HG03565 (cell line): ENCODE results near the gene ADAP2.
A peak's percentile ranks its signal among the peaks of the same experiment; 100 is the strongest.
"Not testable (repeated sequence)": the region's sequence is repeated elsewhere in the genome, so short reads cannot be mapped to it uniquely, and the experiment has no call there.

ENCODE experiments used
- ATAC-seq: cut with Tn5 transposase; IDR thresholded peaks from one replicate; pipeline ENCODE4 v1.9.1; 2021; ENCODE audit warnings: mild to moderate bottlenecking, moderate library complexity; ENCODE audit not compliant: unreplicated experiment

The ADAP2 gene, protein sequence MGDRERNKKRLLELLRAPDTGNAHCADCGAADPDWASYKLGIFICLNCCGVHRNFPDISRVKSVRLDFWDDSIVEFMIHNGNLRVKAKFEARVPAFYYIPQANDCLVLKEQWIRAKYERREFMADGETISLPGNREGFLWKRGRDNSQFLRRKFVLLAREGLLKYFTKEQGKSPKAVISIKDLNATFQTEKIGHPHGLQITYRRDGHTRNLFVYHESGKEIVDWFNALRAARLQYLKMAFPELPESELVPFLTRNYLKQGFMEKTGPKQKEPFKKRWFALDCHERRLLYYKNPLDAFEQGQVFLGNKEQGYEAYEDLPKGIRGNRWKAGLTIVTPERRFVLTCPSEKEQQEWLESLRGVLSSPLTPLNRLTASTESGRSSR

DNA sequence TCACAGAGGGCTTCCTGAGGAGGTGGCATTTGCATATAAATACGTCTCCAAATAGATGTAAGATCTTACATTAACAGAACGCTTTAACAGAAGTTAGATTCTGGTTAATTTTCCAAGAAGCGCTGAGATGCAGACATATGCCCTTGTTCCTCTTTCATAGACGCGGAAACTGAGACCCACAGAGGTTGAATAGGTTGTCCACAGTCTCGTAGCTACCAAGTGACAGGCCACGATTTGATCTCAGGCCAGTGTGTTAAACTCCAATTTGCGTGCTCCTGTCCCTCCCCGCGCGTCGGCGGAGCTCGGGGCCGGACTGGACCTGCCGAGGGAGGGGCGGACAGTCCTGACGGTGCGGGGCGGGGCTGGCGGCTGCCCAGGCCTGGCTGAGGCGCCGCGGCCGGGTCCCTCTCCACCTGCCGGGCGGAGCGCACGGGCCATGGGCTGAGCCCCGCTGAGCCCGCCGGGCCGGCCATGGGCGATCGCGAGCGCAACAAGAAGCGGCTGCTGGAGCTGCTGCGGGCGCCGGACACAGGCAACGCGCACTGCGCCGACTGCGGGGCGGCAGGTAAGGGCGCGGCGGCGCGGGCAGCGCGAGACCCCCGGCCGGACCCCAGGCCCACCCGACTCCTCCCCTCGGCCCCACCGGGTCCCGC, at the start of gene ADAP2:
ADAP2 (plus strand) TSS at position 402 of the 653 bp plus-strand sequence; CDS start at position 472, 70 bp downstream.
- no peak for ATAC-seq

DNA sequence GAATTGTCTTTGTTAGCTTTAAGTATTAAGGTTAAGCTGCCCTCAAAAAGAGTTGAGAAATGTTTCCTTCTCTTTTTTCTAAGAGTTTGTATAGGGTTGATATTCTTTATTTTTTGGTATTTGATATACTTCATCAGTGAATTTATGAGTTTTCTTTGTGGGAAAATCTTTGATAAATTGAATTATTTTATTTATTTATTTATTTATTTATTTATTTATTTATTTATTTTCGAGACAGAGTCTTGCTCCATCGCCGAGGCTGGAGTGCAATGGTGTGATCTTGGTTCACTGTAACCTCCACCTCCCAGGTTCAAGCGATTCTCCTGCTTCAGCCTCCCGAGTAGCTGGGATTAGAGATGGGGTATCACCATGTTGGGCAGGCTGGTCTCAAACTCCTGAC, 35.6 kb upstream of the ADAP2 start:
- no peak for ATAC-seq

DNA sequence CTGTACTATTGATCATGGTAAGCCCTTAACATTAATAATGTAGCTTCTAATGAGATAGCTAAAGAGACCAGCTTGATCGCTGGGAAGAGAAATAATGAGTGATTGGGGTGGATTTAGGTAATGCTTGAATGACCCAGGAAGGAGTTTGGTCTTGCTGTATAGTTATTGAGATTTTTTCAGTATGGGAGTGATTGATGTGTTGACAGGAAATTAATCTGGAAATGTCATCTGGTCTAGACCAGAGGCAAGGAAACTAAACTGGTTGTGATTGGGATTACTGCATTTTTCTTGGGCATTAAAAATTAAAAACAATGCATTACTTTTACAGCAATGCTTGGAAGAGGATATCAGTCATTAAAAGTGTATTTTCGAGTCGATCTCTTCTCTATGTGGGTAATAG, 27.5 kb upstream of the ADAP2 start:
- ATAC-seq = no peak

DNA sequence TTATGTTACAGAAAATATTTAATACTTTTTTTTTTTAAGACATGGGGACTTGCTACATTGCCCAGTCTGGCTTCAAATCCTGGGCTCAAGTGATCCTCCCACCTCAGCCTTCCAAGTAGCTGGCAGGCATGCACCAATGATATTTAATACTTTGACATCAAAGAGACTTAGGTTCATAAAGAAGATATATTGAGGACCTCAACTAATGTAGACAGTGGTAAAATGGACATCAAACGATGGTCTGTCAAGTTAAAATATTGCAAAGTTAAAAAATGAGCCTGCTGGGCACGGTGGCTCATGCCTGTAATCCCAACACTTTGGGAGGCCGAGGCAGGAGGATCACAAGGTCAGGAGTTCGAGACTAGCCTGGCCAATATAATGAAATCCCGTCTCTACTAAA, 24.4 kb upstream of the ADAP2 start:
- ATAC-seq = no peak

DNA sequence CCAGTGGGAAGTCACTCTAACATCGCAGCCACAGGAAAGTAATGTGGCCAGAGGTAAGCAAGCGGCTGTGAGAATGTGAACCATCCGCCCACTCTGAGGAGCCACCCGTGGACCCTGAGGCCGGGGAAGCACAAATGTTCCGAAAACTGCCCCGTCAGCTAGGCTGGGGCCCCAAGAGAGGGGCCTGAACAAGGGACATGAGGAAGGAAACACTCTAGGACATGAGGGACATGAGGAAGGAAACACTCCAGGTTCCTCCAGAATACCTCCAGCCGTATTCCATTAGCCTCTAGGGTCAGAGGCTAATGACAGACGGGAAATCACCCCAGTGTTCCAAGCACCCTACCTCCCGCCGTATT, 16.0 kb upstream of the ADAP2 start:
- no peak for ATAC-seq

DNA sequence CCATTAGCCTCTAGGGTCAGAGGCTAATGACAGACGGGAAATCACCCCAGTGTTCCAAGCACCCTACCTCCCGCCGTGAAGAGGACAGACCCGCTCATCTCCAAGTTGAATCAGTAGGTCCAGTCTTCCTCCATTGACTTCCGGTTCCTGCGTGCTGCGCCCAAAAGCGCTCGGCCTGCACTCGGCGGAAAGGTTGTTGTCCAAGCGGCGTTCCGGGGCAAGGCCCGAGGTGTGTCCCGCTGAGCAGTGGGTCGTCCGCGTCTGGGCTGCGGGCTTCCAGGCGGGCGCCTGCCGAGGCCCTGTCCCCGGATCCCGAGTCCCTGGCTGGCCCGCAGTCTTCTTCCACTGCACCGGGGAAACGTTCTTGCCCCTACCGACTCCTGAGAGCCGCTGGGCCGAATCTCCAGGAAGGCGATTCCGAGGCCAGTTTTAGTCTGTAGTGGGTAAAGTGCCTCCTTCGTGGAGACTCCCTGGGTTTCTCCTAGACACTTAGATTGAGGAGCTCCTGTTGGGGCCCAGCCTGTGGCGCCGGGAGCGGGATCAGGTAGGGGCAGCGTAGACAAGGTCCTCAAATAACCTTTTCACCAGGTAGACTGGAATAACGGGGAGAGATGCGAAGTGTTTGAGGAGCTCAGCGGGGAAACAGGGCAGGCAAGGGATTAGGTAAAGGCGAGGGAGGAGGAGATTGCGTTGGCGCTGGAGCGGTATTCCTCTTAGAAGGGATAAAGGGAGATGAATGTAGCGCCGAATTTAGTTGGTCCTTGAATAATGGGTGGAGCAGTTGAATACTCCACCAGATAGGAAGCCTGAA, 15.4 kb upstream of the ADAP2 start, which contains the start of gene TEFM:
TEFM (minus strand) TSS at position 138 of the 811 bp plus-strand sequence; CDS start at position 98, 40 bp downstream.
- ATAC-seq = peak; percentile 92

DNA sequence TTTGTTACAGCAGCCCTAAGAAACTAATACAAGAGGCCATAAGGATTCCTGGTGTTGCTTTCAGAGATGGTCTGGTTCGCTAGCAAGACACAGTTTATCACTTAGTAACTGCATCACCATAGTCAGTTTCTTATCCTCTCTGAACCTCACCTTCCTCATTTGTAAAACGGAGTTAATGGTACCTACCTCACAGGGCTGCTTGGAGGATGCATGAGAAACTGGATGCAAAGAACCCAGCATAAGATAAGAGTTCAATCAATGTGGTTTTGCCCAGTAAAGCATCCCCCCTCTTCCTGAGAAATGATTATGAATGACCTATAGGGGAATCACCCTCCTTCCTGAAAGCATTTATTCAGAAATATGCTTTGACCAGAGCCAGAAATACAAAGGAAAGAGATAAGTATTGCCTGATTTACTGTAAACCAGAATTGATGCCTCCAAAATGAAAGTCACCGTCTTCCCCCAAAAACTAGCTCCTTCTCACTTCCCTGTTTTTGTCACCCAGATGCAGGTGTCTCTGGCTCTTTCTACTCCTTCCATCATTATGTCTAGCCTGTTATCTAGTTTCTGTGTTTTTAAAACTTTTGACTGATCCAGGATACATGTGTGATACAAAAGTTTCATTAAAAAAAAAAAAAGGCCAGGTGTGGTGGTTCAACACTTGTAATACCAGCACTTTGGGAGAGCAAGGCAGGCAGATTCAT, 12.9 kb upstream of the ADAP2 start:
- no peak for ATAC-seq

DNA sequence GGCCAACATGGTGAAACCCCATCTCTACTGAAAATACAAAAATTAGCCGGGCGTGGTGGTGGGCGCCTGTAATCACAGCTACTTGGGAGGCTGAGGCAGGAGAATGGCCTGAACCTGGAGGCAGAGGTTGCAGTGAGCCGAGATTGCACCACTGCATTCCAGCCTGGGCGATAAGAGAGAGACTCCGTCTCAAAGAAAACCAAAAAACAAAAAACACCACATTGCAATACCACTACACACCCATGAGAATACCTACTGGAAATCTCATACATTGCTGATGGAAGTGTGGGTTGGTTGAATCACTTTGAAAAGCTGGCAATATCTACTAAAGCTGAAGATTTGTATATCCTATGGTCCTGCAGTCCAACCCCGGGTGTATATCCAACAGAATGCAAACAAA, 11.6 kb upstream of the ADAP2 start:
- ATAC-seq = not testable (repeated sequence)

DNA sequence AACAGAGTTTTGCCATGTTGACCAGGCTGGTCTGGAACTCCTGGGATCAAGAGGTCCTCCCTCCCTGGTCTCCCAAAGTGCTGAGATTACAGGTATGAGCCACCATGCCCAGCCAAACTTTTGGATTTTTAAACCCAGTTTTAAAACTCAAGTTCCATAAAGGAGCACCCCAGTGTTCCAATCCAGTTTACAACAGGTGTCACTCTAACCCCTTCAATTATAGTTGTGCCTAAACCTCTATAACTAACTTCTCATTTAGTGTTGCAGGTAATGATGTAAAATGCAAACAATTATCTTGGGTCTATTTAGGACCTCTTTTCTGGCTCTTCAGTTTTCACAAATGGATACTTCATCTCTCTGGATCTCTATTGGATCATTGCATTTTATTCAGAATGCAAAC, 7.8 kb upstream of the ADAP2 start:
- ATAC-seq = no peak

DNA sequence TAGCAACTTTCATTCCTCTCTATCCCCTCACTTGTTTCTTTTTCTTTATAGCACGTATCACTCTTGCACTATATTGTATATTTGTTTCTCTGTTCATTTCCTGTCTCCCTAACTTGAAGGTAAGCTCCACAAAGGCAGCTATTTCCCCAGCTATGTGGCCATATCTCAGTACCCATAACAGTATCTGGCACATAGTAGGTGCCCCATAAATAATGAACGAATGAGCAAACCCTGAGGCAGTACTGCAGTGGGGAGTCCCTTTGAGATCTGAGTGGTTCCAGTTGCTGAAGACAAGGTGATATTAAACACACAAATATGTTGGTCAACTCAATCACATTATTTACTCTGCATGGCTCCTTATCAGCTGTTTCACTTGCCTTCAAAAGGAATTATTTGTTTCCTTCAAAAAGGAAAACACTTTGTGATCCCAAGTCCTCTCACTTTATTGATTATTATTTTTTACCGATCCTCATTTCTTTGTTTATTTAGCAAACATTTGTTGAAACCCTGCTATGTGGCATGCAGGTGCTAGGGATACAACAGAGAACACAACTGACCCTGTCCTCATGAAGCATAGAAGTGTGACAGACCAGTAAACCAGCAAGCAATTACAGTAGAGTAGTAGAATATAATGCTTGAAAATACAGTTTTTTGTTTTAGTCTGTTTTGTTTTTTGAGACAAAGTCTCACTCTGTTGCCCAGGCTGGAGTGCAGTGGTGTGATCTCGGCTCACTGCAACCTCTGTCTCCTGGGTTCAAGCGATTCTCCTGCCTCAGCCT, 5.7 kb upstream of the ADAP2 start:
- ATAC-seq = no peak

DNA sequence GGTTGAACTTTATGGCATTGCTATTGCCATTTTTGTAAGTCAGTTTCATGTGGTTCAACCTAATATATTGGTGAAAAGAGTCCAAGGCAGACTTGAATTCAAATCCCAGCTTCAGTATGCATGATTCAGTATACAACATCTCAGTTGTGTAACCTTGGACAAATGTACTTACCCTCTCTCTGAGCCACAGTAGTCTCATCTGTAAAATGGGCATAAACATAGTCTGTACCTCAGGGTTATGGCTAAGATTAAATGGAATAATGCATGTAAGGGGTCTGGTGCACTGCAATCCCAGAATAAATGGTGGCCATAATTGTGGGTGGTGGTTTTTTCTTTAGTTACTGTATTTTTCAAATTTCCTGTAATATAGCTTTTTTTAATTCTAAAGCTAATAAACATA, 4.7 kb upstream of the ADAP2 start:
- no peak for ATAC-seq

DNA sequence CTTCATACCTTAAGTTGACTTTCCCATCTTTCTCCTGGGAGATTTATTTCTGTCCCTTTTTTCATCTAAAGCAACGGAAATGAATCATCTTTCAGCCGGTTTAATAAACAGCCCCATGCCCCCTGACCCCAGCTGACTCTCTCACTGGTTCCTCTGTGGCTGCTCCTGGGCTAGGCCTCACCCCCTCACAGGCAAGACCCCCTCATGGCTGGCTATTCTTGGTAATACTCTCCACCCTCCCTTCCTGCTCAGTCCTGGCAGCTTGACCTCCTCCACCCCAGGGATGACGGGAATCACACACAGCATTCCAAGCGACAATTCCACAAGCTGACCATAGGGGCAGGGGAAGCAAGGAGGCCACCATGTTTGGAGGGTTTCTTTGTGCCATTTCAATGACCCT, 1.5 kb upstream of the ADAP2 start:
- no peak for ATAC-seq

DNA sequence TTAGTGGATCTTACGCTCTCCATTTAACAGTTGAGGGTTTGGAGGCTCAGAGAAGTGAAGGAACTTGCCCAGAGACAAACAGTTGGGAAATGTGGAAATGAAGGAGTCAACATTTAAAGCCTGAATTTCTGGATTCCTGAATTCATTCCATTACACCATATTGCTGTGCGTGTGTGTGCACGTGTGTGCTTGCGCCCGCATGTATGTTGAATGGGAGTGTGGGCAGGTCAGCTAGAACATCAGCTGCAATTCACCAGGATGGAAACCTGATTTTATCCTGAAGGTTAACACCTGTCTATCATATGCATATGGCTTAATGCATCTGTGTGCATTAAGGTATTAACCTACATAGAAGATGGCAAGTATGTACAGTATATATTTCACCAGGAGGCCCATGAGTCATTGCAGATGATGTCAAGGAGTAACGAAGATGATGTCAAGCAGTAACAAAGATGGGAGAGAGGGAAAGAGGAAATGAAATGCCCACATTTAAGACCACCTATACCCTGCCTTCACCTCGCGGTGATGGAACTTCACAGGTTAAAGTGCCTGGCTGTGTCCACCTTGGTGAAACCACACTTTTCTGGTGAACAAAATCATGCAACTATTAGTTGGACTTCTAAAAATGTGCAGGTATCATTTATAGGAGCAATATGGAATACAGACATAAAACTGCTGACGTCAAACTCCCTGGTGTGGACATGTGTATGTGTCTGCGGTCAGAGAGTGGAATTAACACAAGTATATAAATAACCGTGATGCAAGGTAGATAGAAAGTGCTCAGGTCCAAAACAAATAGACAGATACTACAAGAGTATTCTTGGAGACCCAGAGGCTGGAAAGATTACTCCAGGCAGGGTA, 832 bp upstream of the ADAP2 start:
- no peak for ATAC-seq

DNA sequence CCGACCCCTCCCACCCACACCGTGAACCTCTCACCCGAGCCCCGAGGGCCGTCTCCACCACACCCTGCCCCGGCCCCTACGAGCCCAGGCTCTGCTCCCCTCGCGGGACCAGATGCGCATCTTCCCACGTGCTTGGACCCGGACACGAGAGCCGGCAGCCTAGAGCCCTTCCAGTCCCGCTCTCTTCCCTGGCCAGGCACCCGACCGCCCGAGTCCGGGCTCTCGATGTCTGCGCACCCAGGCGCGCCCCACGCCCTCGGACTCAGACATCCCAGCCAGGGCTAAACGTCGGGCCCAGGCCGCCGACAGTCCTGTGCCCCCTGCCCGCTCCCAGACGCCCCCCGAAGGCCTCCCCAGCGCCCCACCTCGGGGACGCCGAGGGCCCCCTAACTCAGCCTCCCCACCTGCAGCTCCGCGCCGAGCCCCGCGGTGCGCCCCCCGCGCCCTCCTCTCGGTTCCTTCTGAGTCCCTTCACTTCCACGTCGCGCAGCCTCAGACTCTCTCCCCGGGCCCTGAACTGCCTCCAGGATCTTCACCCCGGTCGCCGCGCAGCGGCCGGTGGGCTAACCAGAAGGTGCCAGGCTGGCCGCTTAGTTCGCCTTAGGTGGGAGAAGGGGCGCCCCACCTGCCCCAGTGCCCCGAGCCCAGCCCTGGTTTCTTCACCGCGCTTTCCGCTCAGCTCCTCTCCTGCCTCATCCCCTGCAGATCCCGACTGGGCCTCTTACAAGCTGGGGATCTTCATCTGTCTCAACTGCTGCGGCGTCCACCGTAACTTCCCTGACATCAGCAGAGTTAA, 688 bp downstream of the ADAP2 start:
- ATAC-seq = no peak

DNA sequence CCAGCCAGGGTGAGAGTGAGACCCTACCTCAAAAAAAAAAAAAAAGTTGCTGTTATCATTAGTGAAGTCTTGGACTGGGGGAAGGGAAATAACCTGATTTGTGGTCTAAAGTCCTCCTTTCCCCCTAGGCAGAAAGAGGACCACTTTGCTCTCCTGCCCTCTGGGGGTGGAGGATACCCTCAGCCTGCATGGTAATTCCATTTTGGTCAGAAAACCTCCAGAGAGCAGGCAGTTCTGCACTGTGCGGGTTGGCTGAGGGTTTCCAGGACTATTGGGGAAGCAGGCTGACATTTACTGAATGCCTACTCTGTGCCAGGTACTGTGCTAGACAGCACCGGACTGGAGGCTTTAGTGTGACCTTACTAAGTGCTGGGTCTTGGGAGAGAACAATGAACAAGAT, 2.6 kb downstream of the ADAP2 start:
- ATAC-seq = no peak

DNA sequence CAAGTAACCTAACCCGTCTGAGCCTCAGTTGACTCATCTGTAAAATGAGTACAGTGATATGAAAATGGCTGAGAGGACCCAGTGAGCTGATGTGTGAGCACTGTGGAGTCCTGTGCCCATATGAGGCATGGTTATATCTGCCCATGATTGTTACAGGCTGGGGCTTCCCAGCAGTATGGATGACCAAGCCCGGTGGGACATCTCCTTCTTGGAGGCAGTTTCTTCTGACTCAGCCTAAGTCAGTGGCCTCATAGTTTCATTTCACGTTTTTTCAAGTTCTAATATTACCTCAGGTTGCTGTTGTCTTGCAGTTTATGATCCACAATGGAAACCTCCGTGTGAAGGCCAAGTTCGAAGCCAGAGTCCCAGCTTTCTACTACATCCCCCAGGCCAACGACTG, 4.8 kb downstream of the ADAP2 start:
- no peak for ATAC-seq

DNA sequence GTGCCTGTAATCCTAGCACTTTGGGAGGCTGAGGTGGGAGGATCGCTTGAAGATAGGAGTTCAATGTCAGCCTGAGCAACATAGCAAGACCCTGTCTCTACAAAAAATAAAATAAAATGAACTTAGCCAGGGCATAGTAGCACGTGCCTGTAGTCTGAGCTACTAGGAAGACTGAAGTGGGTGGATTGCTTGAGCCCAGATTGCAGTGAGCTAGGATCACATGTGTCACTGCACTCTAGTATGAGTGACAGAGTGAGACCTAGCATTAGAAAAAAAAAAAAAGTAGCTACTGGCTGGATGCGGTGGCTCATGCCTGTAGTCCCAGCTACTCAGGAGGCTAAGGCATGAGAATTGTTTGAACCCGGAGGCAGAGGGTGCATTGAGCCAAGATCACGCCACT, 6.0 kb downstream of the ADAP2 start:
- no peak for ATAC-seq

DNA sequence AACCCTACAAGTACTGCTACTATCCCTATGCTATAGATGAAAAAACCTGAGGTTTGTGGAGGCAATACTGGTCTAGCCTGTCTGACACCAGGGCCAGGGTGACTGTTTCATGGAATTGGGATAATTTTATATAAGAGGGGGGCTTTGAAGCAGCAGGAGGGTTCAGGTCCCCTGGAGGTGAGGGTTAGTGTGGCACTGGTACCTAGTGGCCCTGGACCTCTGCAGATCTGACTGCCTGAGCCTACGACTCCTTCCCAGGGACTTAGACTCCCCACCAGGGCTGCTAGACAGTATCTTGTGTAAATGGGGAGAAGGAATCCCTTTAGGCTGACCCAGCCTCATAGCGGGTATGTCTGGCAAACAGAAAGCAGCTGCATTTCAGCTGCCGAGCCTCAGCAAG, 6.8 kb downstream of the ADAP2 start:
- ATAC-seq = no peak
